GM19238 (cell line): ENCODE results near the gene ATP9B.

Source experiments
- DNase-seq: peaks from one replicate; pipeline ENCODE4 v3.0.0; 2011; ENCODE audit warnings: low spot score; ENCODE audit not compliant: insufficient read length

Gene ATP9B

GRCh38 chr18:79394534-79395307, 325.5 kb downstream of the ATP9B start:
- no peak for DNase-seq

GRCh38 chr18:79395308-79395640, 326.1 kb downstream of the ATP9B start:
- DNase-seq = no peak

- no peak for DNase-seq
Observed at GRCh38 chr18:79395761-79396404, 326.7 kb downstream of the ATP9B start, which contains the start of gene NFATC1. TSS of gene NFATC1 (plus strand) at chr18:79395930. CDS start at chr18:79396225, 295 bp downstream.

GRCh38 chr18:79396431-79397246, 327.4 kb downstream of the ATP9B start:
- no peak for DNase-seq

- DNase-seq = no peak
Observed at GRCh38 chr18:79397247-79397829, 328.1 kb downstream of the ATP9B start.

- DNase-seq = no peak
Observed at GRCh38 chr18:79397830-79398761, 328.9 kb downstream of the ATP9B start.

GRCh38 chr18:79399275-79400081, 330.3 kb downstream of the ATP9B start:
- DNase-seq = no peak

GRCh38 chr18:79400091-79400590, 330.9 kb downstream of the ATP9B start:
- DNase-seq = peak; percentile 75

- peak; percentile 82 for DNase-seq
Observed at GRCh38 chr18:79400591-79401381, 331.6 kb downstream of the ATP9B start.

GRCh38 chr18:79401494-79402208, 332.5 kb downstream of the ATP9B start:
- DNase-seq = no peak

GRCh38 chr18:79402209-79402576, 333.0 kb downstream of the ATP9B start:
- no peak for DNase-seq

GRCh38 chr18:79402977-79403722, 334.0 kb downstream of the ATP9B start:
- DNase-seq = no peak

- no peak for DNase-seq
Observed at GRCh38 chr18:79403723-79404566, 334.8 kb downstream of the ATP9B start.

- DNase-seq = no peak
Observed at GRCh38 chr18:79404567-79404910, 335.3 kb downstream of the ATP9B start.

- DNase-seq = no peak
Observed at GRCh38 chr18:79405019-79405780, 336.0 kb downstream of the ATP9B start.
